ENCODE results near the gene CFAP74. TPM values are rescaled to one million over a fixed set of nuclear protein-coding genes. Genes with fewer than 3 reads are reported as not detected.

Gene CFAP74
- total RNA-seq, 2 experiments from 2014 or later, result not detected

DNA sequence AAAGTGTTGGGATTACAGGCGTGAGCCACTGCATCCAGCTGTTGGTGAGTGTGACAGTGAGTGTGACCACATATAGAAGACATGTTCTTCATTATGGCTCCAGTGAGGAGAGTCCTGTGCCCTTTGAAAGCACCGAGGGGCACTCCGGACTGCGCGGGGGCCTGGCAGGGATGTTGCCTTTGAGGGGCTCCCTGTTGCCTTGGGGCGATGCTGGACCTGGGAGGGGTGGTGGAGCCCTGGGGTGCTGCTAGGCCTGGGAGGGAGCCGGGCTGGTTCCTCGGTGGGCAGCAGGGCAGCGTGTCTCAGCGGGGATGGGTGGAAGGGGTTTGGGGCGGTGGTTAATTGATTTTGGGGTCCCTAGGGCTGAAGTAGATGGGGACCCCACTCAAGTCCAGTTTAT lies 25.5 kb downstream of the CFAP74 start:
- peak in 1 of 14 experiments; percentile 5 for DNase-seq
- H3K9me3 ChIP-seq (ENCODE audit: control insufficient read depth in 1 of 2, insufficient read depth in 1 of 2, low read length in 2 of 2), result peaks cover 0 to 33% of the 10 kb centered on the region in 2 experiments
- no peak overlapping the region for H3K27ac ChIP-seq (ENCODE audit: low read depth in 1 of 2, low read length in 2 of 2)
- intact Hi-C loops (cut with DNase I, micrococcal nuclease), result no loop called here
- no peak for ATAC-seq (ENCODE audit: poor library complexity)
- Mint-ChIP-seq H3K4me1 (ENCODE audit: low read depth) (no peaks in the 10 kb centered on the region), H3K9me3 (no peaks in the 10 kb centered on the region), H3K36me3 (ENCODE audit: low read depth) (no peaks in the 10 kb centered on the region), H3K4me3 (no peak overlapping the region), H3K27me3 (no peaks in the 10 kb centered on the region), H3K27ac (no peak overlapping the region)
- H3K36me3 ChIP-seq (ENCODE audit: insufficient read depth, low read length), result no peaks in the 10 kb centered on the region
- no peak overlapping the region for H3K4me3 ChIP-seq (ENCODE audit: low read length)
- H3K4me1 ChIP-seq (ENCODE audit: insufficient read depth, low read length), result no peaks in the 10 kb centered on the region
- ChIA-PET CTCF (no interaction called here), POLR2A (no interaction called here)
- TF ChIP-seq, protein P1, sequence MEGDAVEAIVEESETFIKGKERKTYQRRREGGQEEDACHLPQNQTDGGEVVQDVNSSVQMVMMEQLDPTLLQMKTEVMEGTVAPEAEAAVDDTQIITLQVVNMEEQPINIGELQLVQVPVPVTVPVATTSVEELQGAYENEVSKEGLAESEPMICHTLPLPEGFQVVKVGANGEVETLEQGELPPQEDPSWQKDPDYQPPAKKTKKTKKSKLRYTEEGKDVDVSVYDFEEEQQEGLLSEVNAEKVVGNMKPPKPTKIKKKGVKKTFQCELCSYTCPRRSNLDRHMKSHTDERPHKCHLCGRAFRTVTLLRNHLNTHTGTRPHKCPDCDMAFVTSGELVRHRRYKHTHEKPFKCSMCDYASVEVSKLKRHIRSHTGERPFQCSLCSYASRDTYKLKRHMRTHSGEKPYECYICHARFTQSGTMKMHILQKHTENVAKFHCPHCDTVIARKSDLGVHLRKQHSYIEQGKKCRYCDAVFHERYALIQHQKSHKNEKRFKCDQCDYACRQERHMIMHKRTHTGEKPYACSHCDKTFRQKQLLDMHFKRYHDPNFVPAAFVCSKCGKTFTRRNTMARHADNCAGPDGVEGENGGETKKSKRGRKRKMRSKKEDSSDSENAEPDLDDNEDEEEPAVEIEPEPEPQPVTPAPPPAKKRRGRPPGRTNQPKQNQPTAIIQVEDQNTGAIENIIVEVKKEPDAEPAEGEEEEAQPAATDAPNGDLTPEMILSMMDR (IDR thresholded peaks at IDR 0.05), result no peak
- H3K27me3 ChIP-seq (ENCODE audit: control insufficient read depth in 1 of 2, insufficient read depth in 2 of 2, low read length in 2 of 2), result peaks cover 0 to 3% of the 10 kb centered on the region in 2 experiments

DNA sequence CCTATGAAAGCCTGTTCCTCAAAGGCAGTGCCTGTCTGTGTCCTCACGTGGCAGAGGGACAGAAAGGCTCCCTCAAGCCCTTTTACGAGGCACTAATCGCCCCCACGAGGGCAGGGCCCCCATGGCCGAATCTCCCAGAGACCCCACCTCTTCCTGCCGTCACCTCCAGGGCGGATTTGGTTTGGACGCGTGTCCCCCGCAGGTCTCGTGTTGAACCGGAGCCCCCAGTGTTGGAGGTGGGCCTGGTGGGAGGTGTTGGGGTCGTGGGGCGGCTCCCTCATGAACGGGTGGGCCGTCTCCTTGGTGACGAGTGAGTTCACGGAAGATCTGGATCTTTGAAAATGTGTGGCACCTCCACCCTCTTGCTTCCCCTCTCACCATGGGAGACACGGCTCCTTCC lies 27.6 kb downstream of the CFAP74 start:
- Mint-ChIP-seq H3K4me3 (no peak overlapping the region), H3K4me1 (ENCODE audit: low read depth) (no peaks in the 10 kb centered on the region), H3K36me3 (ENCODE audit: low read depth) (no peaks in the 10 kb centered on the region), H3K27me3 (no peaks in the 10 kb centered on the region), H3K27ac (no peak overlapping the region), H3K9me3 (no peaks in the 10 kb centered on the region)
- TF ChIP-seq, protein P1 (IDR thresholded peaks at IDR 0.05), result no peak
- Histone ChIP-seq H3K9me3 (ENCODE audit: control insufficient read depth in 1 of 2, insufficient read depth in 1 of 2, low read length in 2 of 2) (peaks cover 0 to 33% of the 10 kb centered on the region in 2 experiments), H3K36me3 (ENCODE audit: insufficient read depth, low read length) (no peaks in the 10 kb centered on the region), H3K27ac (ENCODE audit: low read depth in 1 of 2, low read length in 2 of 2) (no peak overlapping the region), H3K4me1 (ENCODE audit: insufficient read depth, low read length) (no peaks in the 10 kb centered on the region), H3K4me3 (ENCODE audit: low read length) (no peak overlapping the region), H3K27me3 (ENCODE audit: control insufficient read depth in 1 of 2, insufficient read depth in 2 of 2, low read length in 2 of 2) (peaks cover 0 to 3% of the 10 kb centered on the region in 2 experiments)
- no peak for ATAC-seq (ENCODE audit: poor library complexity)
- intact Hi-C loops (cut with DNase I, micrococcal nuclease), result no loop called here
- peak in 1 of 14 experiments; percentile 10 for DNase-seq
- ChIA-PET CTCF (no interaction called here), POLR2A (no interaction called here)

DNA sequence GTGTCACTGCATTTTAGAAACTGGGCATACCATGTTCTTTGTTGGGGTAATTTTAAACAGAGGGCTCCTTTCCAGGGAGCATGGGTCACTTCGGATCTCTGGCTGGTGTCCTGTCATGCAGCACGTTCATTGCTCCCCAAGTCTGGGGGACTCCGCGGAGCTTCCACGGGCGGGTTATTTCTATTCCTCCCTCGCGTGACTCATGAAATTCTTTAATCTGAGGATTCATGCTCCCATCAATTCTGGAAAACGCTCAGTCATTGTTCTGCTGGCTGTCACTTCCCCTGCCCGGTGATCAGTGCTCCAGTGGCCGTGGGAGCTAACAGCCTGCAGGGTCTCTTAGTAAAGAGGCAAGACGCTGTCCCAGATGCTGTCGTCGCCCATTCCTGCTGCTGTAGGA lies 28.1 kb downstream of the CFAP74 start:
- H3K4me1 Mint-ChIP-seq (ENCODE audit: low read depth), result no peaks in the 10 kb centered on the region
- no peaks in the 10 kb centered on the region for H3K27me3 Mint-ChIP-seq

More for the DNA sequence above, 28.1 kb downstream of the CFAP74 start:
- ATAC-seq (ENCODE audit: poor library complexity), result no peak
- TF ChIP-seq, protein P1 (IDR thresholded peaks at IDR 0.05), result no peak
- DNase-seq, result no peak
- no peaks in the 10 kb centered on the region for H3K4me1 ChIP-seq (ENCODE audit: insufficient read depth, low read length)
- no peak overlapping the region for H3K27ac ChIP-seq (ENCODE audit: low read depth in 1 of 2, low read length in 2 of 2)
- H3K4me3 ChIP-seq (ENCODE audit: low read length), result no peak overlapping the region
- H3K36me3 ChIP-seq (ENCODE audit: insufficient read depth, low read length), result no peaks in the 10 kb centered on the region
- Mint-ChIP-seq H3K27ac (no peak overlapping the region), H3K36me3 (ENCODE audit: low read depth) (no peaks in the 10 kb centered on the region), H3K4me3 (no peak overlapping the region), H3K9me3 (no peaks in the 10 kb centered on the region)
- POLR2A ChIA-PET, result no interaction called here
- peaks cover 0 to 3% of the 10 kb centered on the region in 2 experiments for H3K27me3 ChIP-seq (ENCODE audit: control insufficient read depth in 1 of 2, insufficient read depth in 2 of 2, low read length in 2 of 2)
- CTCF ChIA-PET, result no interaction called here
- intact Hi-C loops (cut with DNase I, micrococcal nuclease), result no loop called here
- H3K9me3 ChIP-seq (ENCODE audit: control insufficient read depth in 1 of 2, insufficient read depth in 1 of 2, low read length in 2 of 2), result peaks cover 0 to 31% of the 10 kb centered on the region in 2 experiments
